A204.1 (cell line): Measurements from ENCODE around the gene CD164L2.

ENCODE experiments used
- FAIRE-seq: peaks from 2 replicates; lab custom pipeline; 2012; peaks lifted over from hg19 to GRCh38; lab: Jason Lieb, UNC

The CD164L2 gene

DNA sequence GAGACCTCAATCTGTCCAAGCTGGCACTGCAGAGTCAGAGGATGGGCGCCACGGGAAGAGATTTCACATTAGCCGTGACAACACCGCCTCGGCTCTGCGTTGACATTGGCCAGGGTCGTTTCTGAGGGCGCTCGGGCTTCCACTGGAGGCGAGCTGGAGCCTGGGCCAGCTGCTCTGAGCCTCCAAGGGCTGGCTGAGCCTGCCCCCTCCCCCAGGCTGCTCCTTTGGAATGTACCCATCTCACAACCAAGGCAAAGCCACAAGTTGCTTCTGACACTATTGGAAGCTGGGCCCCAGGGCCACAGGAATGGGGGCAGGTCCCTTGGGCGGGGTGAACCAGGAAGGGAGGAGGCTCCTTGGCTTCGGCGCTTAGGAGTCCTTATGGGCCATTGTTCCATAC, 21.9 kb upstream of the CD164L2 start:
- no peak for FAIRE-seq

DNA sequence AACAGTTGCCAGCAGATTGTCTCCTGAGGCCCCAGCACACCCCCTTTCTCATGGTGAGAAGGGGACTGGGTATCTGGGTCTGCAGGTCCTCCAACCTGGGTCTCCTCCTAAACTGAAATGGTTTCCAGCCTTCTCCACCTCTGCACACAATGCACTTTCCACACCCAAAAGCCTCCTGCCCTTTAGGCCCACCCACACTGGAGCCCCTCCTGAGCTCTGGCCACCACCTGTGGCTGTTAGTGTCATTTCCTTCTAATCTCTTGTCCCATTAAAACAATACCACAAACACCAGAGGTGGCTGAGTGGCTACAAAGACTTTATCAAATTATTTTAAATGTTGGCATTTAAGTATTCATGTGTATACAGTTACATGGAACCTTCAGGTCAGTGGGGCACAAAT, 20.8 kb upstream of the CD164L2 start:
- FAIRE-seq = no peak

DNA sequence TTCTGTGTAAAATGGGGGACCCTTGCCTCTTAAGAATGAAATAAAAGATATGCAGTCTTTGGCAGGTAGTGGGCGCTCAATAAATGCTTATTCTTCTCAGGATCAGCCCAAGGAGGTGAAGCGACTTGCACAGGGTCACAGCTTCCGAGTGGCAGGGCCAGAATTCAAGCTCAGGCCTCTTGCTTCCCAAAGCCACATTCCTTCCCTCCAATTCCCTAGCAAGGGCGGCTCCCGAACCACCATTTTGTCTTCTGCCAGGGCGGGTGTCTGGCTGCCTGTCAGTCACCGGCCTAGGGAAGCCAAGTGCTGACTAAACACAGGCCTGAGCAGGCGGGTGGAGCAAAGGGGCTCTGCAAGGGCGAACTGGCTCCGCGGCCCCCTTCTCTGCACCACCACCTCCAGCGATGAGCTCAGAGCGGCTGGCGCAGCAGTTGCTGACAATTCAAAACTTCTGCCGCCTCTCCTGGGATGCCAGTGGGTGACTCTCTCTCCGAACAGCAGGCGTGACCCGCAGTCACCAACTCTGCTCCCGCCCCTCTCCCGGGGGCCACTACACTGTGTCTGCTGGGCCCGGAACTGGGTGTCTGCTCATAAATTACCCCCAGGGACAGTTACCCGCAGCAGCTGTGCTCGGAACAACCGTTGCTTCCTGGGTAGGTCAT, 20.1 kb upstream of the CD164L2 start:
- FAIRE-seq = no peak

- no peak for FAIRE-seq
Measured at GRCh38 chr1:27402349-27402754, 19.2 kb upstream of the CD164L2 start.

DNA sequence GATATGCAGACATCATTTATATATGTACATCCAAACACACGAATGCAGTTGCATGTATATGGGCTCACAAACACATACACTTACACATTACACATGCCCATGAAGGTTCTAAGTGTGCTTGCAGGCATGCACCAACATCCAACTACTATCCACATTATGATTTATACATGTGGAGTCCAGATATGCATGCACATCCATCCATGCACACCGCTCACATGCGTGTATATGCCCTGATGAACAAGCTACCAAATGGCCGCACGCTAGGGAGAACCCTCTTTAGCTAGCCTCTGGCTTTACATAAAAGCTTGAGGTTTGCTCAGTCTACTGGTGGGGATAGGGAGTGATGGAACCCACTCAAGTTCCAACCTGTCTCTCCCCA, 17.8 kb upstream of the CD164L2 start:
- FAIRE-seq = no peak

GRCh38 chr1:27400082-27400962, 17.2 kb upstream of the CD164L2 start:
- FAIRE-seq = no peak

- FAIRE-seq = no peak
Measured at GRCh38 chr1:27399251-27400025, 16.3 kb upstream of the CD164L2 start.

DNA sequence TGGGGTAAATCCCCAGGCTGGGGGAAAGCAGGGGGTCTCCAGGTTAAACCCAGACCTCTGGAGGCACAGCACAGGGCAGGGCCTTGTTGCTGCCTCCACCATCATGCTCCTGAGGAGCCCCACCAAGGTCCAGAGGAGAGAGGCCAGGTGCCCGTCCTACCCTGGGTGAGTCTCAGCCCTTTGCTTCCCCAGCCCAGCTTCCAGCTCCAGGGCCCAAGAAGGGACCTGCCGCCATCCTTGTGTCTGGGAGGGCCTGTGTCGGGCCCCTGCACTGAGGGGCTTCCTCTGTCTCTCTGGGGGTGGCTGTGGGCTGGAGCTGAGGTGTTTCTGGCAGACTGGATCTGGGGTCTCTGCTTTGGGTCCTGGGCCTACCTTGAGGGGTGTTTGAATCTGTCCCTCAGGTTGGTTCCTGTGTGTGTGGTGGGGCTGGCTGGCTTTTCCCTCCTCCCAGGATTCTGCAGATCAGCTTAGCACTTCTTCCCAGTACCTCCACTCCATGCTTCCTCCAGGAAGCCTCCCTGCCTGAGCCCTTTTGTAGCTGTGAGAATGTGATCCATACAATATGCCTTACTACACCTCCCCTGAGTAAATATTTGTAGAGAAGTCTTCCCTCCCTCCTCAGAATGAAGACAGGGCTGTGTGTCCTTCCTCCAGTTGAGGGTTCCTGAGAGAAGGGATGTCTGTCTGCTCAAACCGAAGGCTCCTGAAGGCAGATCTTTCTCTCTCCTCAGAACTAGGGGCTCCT, 15.4 kb upstream of the CD164L2 start:
- no peak for FAIRE-seq

GRCh38 chr1:27397749-27398148, 14.6 kb upstream of the CD164L2 start:
- FAIRE-seq = no peak

GRCh38 chr1:27397110-27397509, 14.0 kb upstream of the CD164L2 start:
- no peak for FAIRE-seq

- peak; percentile 37 for FAIRE-seq
Measured at GRCh38 chr1:27395441-27396195, 12.5 kb upstream of the CD164L2 start.

DNA sequence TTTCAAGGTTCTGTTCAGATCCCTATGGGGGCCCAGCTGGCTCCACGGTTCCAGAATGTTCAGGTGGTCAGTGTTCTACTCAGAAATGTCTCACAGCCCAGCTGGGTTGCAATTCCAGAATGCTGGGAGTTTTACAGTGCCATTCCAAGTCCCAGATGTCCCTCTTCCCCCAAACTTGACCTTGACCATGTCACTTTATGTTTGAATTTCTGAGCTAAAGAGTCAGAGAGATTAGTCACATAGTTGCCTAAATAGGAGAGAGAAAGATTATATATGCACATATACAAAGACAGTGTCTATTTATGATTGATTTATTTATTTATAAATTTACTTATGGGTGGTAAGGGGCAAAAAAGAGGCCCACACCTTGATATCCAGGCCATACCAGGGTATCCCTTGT, 11.8 kb upstream of the CD164L2 start:
- no peak for FAIRE-seq

DNA sequence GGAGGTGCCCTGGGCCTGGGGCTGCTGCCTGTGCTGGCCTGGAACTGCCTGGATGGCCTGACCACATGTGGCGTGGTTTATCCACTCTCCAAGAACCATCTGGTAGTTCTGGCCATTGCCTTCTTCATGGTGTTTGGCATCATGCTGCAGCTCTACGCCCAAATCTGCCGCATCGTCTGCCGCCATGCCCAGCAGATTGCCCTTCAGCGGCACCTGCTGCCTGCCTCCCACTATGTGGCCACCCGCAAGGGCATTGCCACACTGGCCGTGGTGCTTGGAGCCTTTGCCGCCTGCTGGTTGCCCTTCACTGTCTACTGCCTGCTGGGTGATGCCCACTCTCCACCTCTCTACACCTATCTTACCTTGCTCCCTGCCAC, 11.1 kb upstream of the CD164L2 start:
- no peak for FAIRE-seq

- FAIRE-seq = no peak
Measured at GRCh38 chr1:27393641-27394281, 10.6 kb upstream of the CD164L2 start.

DNA sequence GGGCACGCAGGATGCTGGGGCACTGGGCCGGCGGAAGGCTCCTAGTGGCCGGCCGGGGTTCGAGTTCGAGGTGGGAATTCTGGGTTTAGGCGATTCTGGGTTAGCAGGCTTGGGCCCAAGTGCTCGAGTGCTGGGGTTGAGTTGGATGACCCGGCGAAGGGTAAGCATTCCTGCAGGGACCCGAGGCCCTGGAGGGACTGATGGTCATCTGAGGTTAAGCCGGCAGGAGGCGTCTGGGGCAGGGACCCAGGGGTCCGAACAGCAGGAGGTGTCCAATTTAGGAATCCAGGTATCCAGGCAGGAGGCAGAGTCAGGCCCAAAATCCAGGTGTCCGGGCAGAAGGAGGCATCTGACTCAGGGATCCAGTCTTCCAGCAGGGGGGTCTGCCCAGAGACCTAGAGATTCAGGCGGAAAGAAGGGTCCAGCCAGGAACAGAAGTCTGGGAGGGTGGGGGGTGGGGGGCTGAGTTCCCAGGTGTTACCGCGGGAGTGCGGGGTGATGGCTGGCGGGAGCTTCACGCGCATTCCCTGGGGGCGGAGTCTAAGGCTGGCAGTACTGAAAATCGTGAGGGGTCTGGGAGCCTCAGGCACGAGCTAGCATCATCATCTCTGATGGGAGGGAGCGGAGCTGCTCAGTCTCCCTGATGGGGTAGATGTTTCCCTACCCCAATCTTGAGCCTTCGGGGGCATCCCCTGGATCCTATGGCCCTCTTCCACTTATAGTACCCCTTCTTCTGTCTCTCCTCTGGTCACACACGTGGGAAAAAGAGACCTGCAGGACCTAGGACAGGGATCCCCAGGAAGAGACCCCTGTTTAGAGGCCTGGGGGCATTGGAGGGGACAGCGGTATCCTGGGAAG, 9.9 kb upstream of the CD164L2 start:
- no peak for FAIRE-seq

DNA sequence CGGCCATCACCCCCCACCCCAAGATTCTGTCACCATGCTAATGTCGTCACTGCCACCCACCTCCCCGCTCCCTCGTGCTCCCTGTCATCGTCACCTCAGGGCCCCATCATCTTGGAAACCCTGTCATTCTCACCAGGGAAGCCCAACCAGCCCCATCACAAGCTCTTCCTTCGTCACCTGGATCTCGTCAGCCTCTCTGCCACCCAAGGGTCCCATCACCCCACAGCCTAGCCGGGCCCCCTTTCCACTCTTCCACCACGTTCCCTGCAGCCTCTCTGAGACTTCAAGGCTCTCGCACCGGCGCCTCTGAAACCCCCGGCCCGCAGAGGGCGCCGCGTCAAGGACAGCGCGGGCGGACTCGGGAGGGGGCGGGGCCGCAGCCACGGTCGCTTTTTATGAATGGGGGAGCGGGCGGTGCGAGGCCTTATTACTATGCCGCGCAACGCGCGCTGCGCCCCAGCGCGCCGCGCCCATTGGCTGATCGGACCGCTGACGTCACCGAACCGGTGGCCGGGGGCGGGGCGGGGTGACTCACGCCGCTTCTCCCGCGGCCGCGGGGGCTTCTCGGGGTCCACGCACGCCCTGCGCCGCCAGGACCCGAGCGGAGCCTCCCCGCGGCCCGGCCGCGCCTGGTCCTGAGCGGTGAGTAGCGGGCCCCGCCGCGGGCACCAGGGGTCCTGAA, 9.1 kb upstream of the CD164L2 start, which contains the start of gene GPR3:
Gene GPR3, plus strand, starts transcription at position 527 of the 682 bp plus-strand sequence. CDS start 1,177 bp downstream, outside the sequence.
- peak; percentile 35 for FAIRE-seq

GRCh38 chr1:27391511-27392095, 8.5 kb upstream of the CD164L2 start:
- no peak for FAIRE-seq

GRCh38 chr1:27388337-27389005, 5.3 kb upstream of the CD164L2 start:
- no peak for FAIRE-seq
